22Rv1 (cell line): ENCODE measurements around the gene LDLR.
"Not testable (repeated sequence)": the region's sequence is repeated elsewhere in the genome, so short reads cannot be mapped to it uniquely, and the experiment has no call there.

Experiments used
- H3K27ac ChIP-seq: fragments of 450-650 bp; 2 replicates; pipeline ENCODE4 v1.5.1; 2017
- CTCF ChIP-seq: fragments of 450-650 bp; IDR thresholded peaks from 2 replicates; pipeline ENCODE4 v1.5.1; 2017; ENCODE audit warnings: mild to moderate bottlenecking
- ZFX ChIP-seq: fragments of 450-650 bp; IDR thresholded peaks from 2 replicates; pipeline ENCODE4 v1.6.1; 2017; ENCODE audit warnings: antibody characterized with exemption, borderline replicate concordance

The LDLR gene

GRCh38 chr19:11123114-11123513 is 33.9 kb downstream of the LDLR start:
- TF ChIP-seq CTCF (no peak), ZFX (no peak)
- H3K27ac ChIP-seq = no peak overlapping the region

- not testable (repeated sequence) for H3K27ac ChIP-seq
Measured at GRCh38 chr19:11124157-11124556, 34.9 kb downstream of the LDLR start.

- TF ChIP-seq CTCF (peak; percentile 92), ZFX (no peak)
- 0 out of 2 replicates have a peak overlapping the region, but pooled peaks have one; percentile 12 for H3K27ac ChIP-seq
Measured at GRCh38 chr19:11125994-11126685, 36.9 kb downstream of the LDLR start.

GRCh38 chr19:11127905-11128304 is 38.6 kb downstream of the LDLR start:
- TF ChIP-seq CTCF (no peak), ZFX (no peak)
- H3K27ac ChIP-seq = peak overlapping the region; percentile 8; the same call in 1 of the 2 replicates

- H3K27ac ChIP-seq = peak overlapping the region; percentile 45
- TF ChIP-seq ZFX (no peak), CTCF (peak; percentile 84)
Measured at GRCh38 chr19:11130824-11131455, 41.7 kb downstream of the LDLR start.

GRCh38 chr19:11131471-11131870 is 42.2 kb downstream of the LDLR start:
- peak overlapping the region; percentile 45; the same call in 1 of the 2 replicates for H3K27ac ChIP-seq
- no peak for TF ChIP-seq CTCF
- no peak for TF ChIP-seq ZFX

GRCh38 chr19:11136400-11137101 is 47.3 kb downstream of the LDLR start:
- TF ChIP-seq ZFX = no peak
- TF ChIP-seq CTCF = no peak
- H3K27ac ChIP-seq = peak overlapping the region; percentile 61; the same call in 1 of the 2 replicates
